Tibial nerve (tissue), 4 donors: Measurements from ENCODE around the gene GNG14.

Source experiments
- CTCF ChIP-seq, 5 experiments: fragments of 200-600 bp in 3 of 5; fragments of 450-650 bp in 2 of 5; sonication (generic) in 3 of 5; IDR thresholded peaks; one replicate each; pipeline ENCODE4 v1.5.1; 2016 to 2019; ENCODE audit warnings: antibody characterized with exemption in 5 of 5, mild to moderate bottlenecking in 3 of 5, moderate library complexity in 2 of 5
- EP300 ChIP-seq, 2 donors: sonication (generic); formaldehyde crosslinking; IDR thresholded peaks; one replicate each; pipeline ENCODE4 v1.6.1; 2017; ENCODE audit warnings: antibody characterized with exemption in 2 of 2, mild to moderate bottlenecking in 1 of 2
- POLR2A ChIP-seq, 2 donors: fragments of 450-650 bp; IDR thresholded peaks; one replicate each; pipeline ENCODE4 v1.6.1; 2017; ENCODE audit warnings: antibody characterized with exemption in 2 of 2, mild to moderate bottlenecking in 2 of 2, moderate library complexity in 2 of 2

GRCh38 chr19:12689012-12689411 lies 1.2 kb downstream of the GNG14 start:
- TF ChIP-seq POLR2A (IDR thresholded peaks at IDR 0.05) (no peak), CTCF (IDR thresholded peaks at IDR 0.05) (no peak), EP300 (IDR thresholded peaks at IDR 0.05) (no peak)
